ENCODE data around the gene FBLN7.
A peak's percentile ranks its signal among the peaks of the same experiment; 100 is the strongest.
"Not testable (repeated sequence)": the region's sequence is repeated elsewhere in the genome, so short reads cannot be mapped to it uniquely, and the experiment has no call there.

The FBLN7 gene

DNA sequence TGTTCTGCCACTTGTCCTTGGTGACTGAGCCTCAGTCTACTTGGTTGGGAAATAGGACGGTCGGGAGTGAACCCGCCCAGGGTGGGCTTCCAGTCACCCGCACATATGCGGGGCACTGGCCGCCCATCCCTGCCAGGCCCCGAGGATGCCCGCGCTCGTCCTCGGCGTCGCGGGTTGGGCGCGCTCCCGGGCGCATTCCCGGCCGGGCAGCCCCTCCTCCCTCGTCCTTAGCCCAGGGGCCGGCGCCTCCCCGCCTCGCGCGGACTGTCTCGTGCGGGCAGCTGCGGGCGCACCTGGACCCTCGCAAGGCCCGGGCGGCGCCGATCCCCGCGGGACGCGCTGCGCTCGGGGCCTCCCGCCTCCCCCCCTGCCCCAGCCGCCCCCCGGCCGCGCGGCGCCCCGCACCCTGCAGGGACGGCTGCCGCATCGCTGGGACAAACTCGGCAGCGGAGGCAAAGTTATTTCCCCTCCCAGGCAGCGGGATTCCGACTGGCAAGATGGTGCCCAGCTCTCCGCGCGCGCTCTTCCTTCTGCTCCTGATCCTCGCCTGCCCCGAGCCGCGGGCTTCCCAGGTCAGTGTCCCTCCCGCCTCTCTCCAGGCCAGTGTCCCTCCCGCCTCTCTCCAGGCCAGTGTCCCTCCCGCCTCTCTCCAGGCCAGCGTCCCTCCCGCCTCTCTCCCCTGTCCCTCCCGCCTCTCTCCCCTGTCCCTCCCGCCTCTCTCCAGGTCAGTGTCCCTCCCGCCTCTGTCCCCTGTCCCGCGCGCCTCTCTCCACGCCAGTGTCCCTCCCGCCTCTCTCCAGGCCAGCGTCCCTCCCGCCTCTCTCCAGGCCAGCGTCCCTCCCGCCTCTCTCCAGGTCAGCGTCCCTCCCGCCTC, at the start of gene FBLN7:
TSS of gene FBLN7 (plus strand) at position 227 of the 874 bp plus-strand sequence. CDS start at position 498, 271 bp downstream.
- no peak for DNase-seq

DNA sequence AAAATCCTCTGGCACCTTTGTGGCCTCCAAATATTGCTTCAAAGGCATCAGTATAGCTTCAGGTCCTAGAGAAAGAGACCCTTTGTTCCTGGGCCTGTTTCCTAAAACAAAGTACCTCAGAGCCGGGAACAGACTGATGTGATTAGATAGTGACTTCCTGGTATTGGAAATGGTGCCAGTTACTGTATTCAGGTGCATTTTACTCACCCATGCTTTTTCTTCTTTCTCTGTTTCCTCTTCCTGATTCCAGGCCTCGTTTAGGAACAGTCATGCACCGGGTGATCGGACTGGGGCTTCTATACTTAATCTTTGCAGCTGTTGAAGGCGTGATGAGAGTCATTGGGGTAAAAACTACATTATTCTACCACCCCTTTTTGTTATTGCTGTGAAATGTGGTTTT, 48.8 kb upstream of the FBLN7 start:
- no peak for DNase-seq

DNA sequence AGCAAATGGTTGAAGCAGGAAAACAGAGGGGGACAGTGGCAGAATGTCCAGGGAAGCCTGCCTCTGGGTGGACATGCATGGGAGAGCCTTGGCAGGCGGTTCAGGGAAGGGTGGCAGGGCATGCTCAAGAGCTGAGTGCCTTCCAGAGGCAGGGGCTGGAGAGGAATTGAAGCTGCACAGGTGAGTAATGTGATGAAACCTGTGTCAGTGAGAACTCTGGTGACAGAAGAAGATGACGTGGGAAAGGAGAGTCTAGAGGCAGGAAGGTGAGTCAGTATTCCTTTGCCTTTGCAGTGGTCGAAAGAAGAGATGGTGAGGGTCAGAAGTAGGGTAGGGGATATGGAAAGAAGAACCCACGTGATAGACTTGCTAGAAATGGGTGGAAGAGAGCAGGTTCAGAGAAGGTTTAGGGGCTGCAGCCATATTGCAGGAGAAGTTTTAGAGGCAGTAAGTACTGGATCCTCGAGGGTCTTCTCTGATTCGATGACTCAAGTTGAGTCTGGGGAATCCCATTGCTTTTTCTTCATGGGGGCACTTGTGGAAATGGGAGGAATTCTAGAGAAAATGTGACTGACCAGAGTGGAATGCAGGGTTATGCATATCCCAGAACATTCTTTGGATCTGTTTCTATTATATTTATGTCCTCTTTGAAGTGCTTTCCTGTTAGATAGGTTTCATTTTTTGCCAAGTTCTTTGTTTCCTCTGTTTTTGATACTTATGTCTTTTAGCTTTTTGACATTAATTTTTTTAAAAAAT, 45.7 kb upstream of the FBLN7 start:
- no peak for DNase-seq

DNA sequence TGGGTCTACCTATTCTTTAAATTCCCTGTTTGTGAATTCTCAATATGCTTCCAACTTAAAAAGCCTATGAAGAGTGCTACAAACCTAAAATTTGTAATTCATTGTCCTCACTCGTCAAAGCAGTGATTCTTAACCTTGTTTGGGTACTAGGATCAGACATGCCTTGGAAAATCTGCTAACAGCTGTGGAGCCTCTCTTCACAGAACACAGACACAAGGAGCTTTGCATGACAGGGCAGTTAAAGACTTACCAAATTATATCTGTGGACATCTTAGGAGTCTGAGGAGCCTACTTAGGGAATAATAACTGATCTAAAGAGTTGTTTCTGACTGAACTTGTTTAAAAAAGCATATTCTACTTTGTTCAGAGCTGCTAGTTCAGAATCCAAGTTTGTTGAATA, 45.0 kb upstream of the FBLN7 start:
- no peak for DNase-seq

DNA sequence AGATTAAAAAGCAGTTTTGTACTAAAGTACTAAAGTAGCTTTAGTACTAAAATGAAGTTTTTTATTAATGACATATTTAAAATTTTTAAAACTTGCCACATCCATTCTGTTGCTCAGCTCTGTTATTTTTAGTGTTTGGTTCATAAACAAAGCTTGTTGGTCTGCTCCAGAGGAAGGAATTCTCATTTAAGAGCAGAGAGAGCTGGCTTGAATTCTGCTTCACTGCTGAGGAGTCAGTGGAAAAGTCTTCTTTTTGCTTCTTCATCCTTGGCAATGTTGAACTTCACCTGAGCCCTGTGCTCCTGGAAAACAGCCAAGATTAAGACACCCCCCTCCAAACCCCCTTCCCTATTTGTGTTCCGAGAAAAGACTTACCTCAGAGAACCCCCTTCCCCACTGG, 42.5 kb upstream of the FBLN7 start:
- no peak for DNase-seq

DNA sequence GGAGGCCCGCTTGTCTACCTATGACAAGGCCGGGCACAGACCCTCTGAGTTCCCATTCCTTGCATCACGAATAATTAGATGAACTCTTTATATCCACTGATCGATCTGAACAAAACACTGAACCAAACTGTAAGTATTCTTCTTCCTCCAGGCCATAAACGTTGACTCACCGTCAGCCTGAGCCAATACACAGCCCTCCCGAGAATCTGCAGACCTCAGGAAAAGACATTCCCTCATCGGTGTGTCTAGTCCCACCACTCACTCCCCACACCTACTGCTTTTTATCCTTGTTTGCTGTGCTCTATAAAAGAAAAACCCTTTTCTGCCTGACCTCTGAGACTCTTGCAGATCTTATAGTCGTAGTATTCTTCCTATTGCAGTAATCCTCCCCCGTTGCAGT, 42.1 kb upstream of the FBLN7 start:
- no peak for DNase-seq

GRCh38 chr2:112108178-112108832, 29.9 kb upstream of the FBLN7 start:
- no peak for DNase-seq

DNA sequence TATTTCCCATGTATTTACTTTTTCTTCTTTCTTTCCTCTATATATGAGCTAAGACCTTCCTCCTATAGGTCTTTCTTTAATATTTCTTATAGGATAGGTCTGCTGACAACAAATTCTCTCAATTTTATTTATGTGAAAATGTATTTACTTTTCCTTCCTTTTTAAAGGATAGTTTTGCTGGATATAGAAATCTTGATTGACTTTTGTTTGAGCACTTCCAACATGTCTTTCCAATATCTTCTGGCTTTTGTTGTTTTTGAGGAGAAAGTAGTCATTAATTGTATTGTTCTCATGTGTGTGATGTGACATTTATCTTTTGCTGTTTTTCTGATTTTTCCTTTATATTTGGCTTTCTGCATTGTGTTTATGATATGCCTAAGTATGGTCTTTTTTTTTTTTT, 28.9 kb upstream of the FBLN7 start:
- DNase-seq, result no peak

DNA sequence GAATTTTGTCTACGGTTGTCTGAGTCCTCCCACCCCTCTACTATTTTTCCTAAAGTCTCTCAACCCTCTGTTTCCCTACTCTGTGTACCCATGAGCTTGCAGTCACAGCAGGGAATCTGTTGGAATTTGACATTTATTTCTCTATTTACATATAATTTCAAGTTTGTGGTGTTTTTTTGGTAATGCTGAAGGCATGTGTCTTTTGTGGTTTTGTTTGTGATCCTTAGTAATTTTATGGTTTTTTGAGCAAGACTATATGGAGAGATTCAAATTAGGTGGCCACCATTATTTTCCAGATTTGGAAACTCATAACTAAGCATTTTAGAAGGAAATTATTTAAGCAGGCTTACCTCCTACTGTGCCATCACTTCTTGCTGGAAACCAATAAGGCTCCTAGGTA, 27.2 kb upstream of the FBLN7 start:
- no peak for DNase-seq

GRCh38 chr2:112113354-112113753, 24.8 kb upstream of the FBLN7 start:
- DNase-seq, result not testable (repeated sequence)

DNA sequence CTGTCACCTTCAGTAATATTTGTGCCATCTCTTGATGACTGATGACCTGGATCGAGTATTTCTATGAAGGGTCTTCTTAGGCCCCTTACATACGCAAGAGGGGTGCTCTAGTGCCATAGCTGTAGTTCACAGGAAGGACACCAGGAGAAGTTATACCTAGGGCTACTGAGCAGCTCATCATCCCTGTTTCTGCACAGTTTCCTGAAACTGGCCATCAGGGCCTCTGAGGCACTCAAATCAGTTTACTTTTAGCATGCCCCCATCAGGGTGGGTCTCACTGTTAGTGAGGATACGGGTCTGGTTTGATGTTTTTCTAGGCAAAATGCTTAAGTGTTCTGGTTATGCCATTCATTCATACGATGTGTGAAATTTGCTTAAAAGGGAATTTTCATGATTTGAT, 20.0 kb upstream of the FBLN7 start:
- no peak for DNase-seq

DNA sequence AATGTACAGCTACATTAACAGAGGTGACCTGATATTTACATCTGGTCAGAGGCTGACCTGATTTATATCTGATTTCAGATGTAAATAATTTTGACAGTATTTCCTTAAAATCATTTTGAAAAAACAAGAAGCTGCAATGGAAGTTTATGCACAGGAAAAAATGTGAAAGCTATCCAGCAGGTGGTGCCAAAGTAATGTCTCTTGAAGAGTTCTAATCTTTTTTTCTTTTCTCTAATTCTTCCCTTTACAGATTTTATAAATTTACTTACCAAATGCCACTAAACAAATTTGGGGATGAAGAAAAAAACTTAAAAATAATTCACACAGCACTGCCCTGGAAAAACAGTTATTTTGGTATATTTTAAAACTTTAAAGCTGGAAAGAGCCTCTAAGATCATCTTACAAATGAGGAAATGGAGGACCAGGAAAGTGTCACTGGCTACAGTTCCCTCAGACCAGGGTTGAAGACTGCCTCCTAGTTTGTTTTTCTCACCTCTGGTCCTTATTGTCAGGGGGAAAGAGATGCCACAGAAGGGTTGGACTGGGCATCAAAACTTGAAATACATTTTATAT, 16.4 kb upstream of the FBLN7 start:
- peak; percentile 11 for DNase-seq

- no peak for DNase-seq
Observed at GRCh38 chr2:112129060-112129459, 9.1 kb upstream of the FBLN7 start.

- no peak for DNase-seq
Observed at GRCh38 chr2:112133344-112133743, 4.8 kb upstream of the FBLN7 start.

DNA sequence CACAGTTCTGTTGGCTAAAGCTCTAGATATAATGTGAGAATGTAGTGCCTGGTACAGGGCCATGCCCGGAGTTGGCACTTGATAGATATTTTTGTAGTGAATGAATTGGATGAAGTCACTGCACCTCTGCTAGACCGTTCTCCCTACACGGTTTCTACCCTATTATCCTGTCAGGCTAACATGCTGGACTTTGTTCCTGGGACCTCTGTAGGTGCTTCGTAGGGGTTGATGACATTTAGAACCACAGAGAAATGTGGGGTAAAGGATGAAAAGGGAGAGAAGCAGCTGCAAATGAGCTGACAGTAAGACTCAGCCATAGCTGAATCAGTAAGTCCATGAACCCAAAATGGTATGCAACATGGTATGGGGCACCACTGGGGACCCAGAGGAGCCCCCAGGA, 4.1 kb upstream of the FBLN7 start:
- DNase-seq, result no peak

- DNase-seq, result no peak
Observed at GRCh38 chr2:112136096-112136495, 2.1 kb upstream of the FBLN7 start.

DNA sequence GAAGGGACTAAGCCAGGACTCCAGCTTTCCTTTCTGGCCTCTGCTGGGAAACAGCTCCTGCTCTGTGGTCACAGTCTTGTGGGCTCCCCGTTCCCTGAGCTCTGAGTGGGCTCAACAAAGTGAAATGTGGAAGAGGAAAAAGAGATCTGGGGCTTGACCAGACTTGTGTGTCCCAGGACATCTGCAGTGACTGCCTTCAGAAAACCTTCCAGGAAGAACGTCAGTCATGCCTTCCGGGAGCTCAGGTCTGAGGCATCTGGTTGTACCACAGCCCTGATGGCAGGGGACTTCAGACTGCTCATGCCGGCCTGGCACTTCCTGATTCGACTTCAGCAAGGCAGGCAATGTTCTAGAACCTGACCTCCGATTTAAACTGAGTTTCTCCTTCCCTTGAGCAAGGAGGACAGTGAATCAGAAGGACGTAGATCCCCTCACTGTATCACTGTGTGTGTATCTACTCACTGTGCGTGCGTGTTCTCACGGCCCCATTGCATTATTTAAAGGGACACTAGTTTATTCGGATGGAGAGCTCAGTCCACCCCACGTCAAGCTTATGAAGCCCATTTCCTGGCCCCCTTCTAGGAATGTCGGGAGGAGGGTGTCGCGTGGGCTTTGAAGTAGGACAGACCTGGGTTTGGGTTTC, 548 bp upstream of the FBLN7 start:
- DNase-seq, result no peak

- not testable (repeated sequence) for DNase-seq
Observed at GRCh38 chr2:112139033-112139614, 939 bp downstream of the FBLN7 start.

- DNase-seq, result not testable (repeated sequence)
Observed at GRCh38 chr2:112139661-112140204, 1.5 kb downstream of the FBLN7 start.

- DNase-seq, result no peak
Observed at GRCh38 chr2:112140205-112140802, 2.1 kb downstream of the FBLN7 start.

DNA sequence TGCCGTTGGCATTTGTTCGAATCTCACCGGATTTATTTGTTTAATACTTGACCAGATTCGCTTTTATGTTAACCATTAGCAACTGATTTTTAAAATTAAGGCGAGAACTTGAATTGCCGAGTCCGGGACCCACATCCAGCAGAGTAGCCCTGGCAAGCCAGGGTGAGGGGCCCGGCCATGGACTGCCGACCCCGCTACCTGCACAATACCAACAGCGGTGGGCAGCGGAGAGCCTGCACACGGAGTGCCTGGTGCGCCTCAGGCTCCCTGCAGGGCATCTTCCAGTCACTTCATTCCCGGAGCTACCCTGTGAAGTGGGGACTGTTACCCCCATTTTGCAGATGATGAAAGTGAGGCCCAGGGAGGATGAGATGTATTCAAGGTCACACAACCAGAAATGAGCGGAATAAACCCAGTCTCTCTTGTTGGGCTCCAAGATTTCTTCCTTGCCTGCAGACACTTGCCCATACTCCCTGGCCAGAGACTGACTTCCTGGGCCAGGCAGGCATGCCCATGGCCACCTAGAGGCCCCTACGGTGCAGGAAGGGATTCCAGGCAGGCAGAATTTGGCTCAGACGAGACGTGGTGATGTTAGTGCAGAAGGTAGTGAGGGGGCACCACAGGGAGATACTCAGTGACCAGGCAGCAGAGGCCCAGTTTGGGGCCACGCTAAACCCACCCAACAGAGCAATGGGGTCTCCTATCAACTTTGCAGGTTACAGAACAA, 2.9 kb downstream of the FBLN7 start:
- DNase-seq, result no peak

All from NCI-H748 treated with DMSO at 0.1 percent for 48 hours (cell line).